A549 (cell line): Measurements from ENCODE around the gene MON1B. TPM values are rescaled to one million over a fixed set of nuclear protein-coding genes. Genes with fewer than 3 reads are reported as not detected.

Source experiments
- ATAC-seq, 2 experiments: fragments of 200-7000 bp in 1 of 2; fragments of >200 bp in 1 of 2; cut with Nextera tagmentation in 1 of 2; cut with Tn5 transposase in 1 of 2; 3 replicates each; pipeline versions ENCODE4 v1.8.0 to v1.9.1; 2018 to 2020; ENCODE audit warnings: mild to moderate bottlenecking in 1 of 2, moderate library complexity in 1 of 2
- CTCF ChIA-PET: fragments of 300-600 bp; sonication (Branson Sonifier 250); formaldehyde crosslinking; extraction: SDS; loops from one replicate; lab custom pipeline; 2021; ENCODE audit warnings: antibody characterized with exemption, inconsistent platforms; lab: Yijun Ruan, JAX
- POLR2A ChIA-PET: fragments of 350-600 bp; formaldehyde crosslinking; extraction: SDS; loops from one replicate; lab custom pipeline; 2021; ENCODE audit warnings: antibody characterized with exemption, inconsistent platforms; lab: Yijun Ruan, JAX
- DNase-seq, 2 experiments: peaks; one replicate each; pipeline versions ENCODE4 v3.0.0 to v3.0.0-alpha.2; 2011 to 2016; ENCODE audit warnings: low read depth in 1 of 2, low spot score in 1 of 2
- FAIRE-seq: peaks from 2 replicates; lab custom pipeline; 2011; peaks lifted over from hg19 to GRCh38; lab: Jason Lieb, UNC
- H3K27ac ChIP-seq, 2 experiments: fragments of >200 bp; sonication (Bioruptor Twin); formaldehyde crosslinking; 3 replicates each; pipeline ENCODE4 v1.5.1; 2016 to 2017
- H3K4me1 ChIP-seq: fragments of >200 bp; sonication (Bioruptor Twin); formaldehyde crosslinking; 3 replicates; pipeline ENCODE4 v1.6.1; 2016
- H3K4me2 ChIP-seq: fragments of >200 bp; sonication (Bioruptor Twin); formaldehyde crosslinking; 3 replicates; pipeline ENCODE4 v1.6.1; 2016
- H3K4me3 ChIP-seq: fragments of >200 bp; sonication (Bioruptor Twin); formaldehyde crosslinking; 3 replicates; pipeline ENCODE4 v1.5.1; 2016
- H3K9me3 ChIP-seq: fragments of >200 bp; sonication (Bioruptor Twin); formaldehyde crosslinking; 3 replicates; pipeline ENCODE4 v1.6.1; 2016
- CBX2 ChIP-seq: fragments of 200-600 bp; sonication (generic); IDR thresholded peaks from 2 replicates; pipeline ENCODE4 v1.6.1; 2016; ENCODE audit warnings: low read depth, mild to moderate bottlenecking, borderline replicate concordance
- E2F6 ChIP-seq: IDR thresholded peaks from 2 replicates; pipeline ENCODE4 v1.6.1; 2012; ENCODE audit warnings: low read depth, borderline replicate concordance
- EHMT2 ChIP-seq: fragments of 200-600 bp; sonication (generic); IDR thresholded peaks from 2 replicates; pipeline ENCODE4 v1.6.1; 2016; ENCODE audit warnings: antibody characterized with exemption, low read depth, mild to moderate bottlenecking, moderate library complexity
- ELK1 ChIP-seq: fragments of 150-350 bp; IDR thresholded peaks from 2 replicates; pipeline ENCODE4 v1.6.1; 2014; ENCODE audit warnings: low read depth, mild to moderate bottlenecking, low read length
- FOSB ChIP-seq: fragments of 250-450 bp; sonication (Bioruptor Pico); IDR thresholded peaks from 2 replicates; pipeline ENCODE4 v1.5.0; 2020; ENCODE audit warnings: mild to moderate bottlenecking, moderate library complexity
- FOXS1 ChIP-seq: fragments of 250-450 bp; sonication (Bioruptor Pico); IDR thresholded peaks from 2 replicates; pipeline ENCODE4 v1.5.0; 2020; ENCODE audit warnings: mild to moderate bottlenecking, moderate library complexity
- HDAC2 ChIP-seq: fragments of 200-600 bp; sonication (generic); IDR thresholded peaks from 2 replicates; pipeline ENCODE4 v1.6.1; 2016
- JUN ChIP-seq, 2 experiments: fragments of >200 bp; sonication (Bioruptor Twin); formaldehyde crosslinking; IDR thresholded peaks; 2 replicates in 1 of 2; 3 replicates in 1 of 2; pipeline ENCODE4 v1.6.1; 2016 to 2017
- JUNB ChIP-seq: fragments of >200 bp; sonication (Bioruptor Twin); formaldehyde crosslinking; IDR thresholded peaks from 2 replicates; pipeline ENCODE4 v1.6.1; 2016
- KDM5A ChIP-seq: fragments of 200-600 bp; sonication (generic); IDR thresholded peaks from 2 replicates; pipeline ENCODE4 v1.6.1; 2016; ENCODE audit warnings: antibody characterized with exemption, mild to moderate bottlenecking
- MAZ ChIP-seq: fragments of 150-350 bp; IDR thresholded peaks from 2 replicates; pipeline ENCODE4 v1.6.1; 2014; ENCODE audit warnings: antibody characterized with exemption, low read depth, low read length, borderline replicate concordance
- PHF8 ChIP-seq: fragments of 200-600 bp; sonication (generic); IDR thresholded peaks from 2 replicates; pipeline ENCODE4 v1.6.1; 2016; ENCODE audit warnings: low read depth, mild to moderate bottlenecking, antibody characterized with exemption, moderate library complexity, borderline replicate concordance
- POLR2AphosphoS2 ChIP-seq: conservative IDR thresholded peaks from 2 replicates; pipeline ENCODE4 v1.6.1; 2012; ENCODE audit warnings: low read length, improper control_type of control experiment, inconsistent platforms
- RAD21 ChIP-seq, 2 experiments: fragments of >200 bp in 1 of 2; sonication (Bioruptor Twin) in 1 of 2; formaldehyde crosslinking in 1 of 2; IDR thresholded peaks in 1 of 2; conservative IDR thresholded peaks in 1 of 2; 2 replicates in 1 of 2; 3 replicates in 1 of 2; pipeline ENCODE4 v1.6.1; 2012 to 2018; ENCODE audit warnings: inconsistent platforms in 1 of 2
- SREBF2 ChIP-seq: fragments of 450-650 bp; IDR thresholded peaks from 2 replicates; pipeline ENCODE4 v1.6.1; 2014; ENCODE audit warnings: mild to moderate bottlenecking, moderate library complexity
- TFCP2L1 ChIP-seq: fragments of 250-450 bp; sonication (Bioruptor Pico); IDR thresholded peaks from 2 replicates; pipeline ENCODE4 v1.5.0; 2021; ENCODE audit warnings: mild to moderate bottlenecking
- TP53 ChIP-seq: fragments of 250-450 bp; sonication (Bioruptor Pico); IDR thresholded peaks from 2 replicates; pipeline ENCODE4 v1.5.0; 2021; ENCODE audit warnings: mild to moderate bottlenecking, moderate library complexity
- ZC3H11A ChIP-seq: fragments of 450-650 bp; IDR thresholded peaks from 2 replicates; pipeline ENCODE4 v1.6.1; 2014; ENCODE audit warnings: antibody characterized with exemption, mild to moderate bottlenecking
- ZFP36 ChIP-seq: fragments of 450-650 bp; IDR thresholded peaks from 2 replicates; pipeline ENCODE4 v1.6.1; 2014; ENCODE audit warnings: borderline replicate concordance; ENCODE audit not compliant: partially characterized antibody
- ZNF302 ChIP-seq: fragments of 250-450 bp; sonication (Bioruptor Pico); IDR thresholded peaks from 2 replicates; pipeline ENCODE4 v1.9.0; 2021; ENCODE audit warnings: inconsistent platforms, mild to moderate bottlenecking, moderate library complexity
- WGBS: methylation state at CpG from one replicate; pipeline ENCODE4 v1.1.6; 2017; ENCODE audit errors: missing lambda C conversion rate; 5-methylcytosine and 5-hydroxymethylcytosine counted together
- polyA plus RNA-seq, 4 experiments: library from polyadenylated mRNA; depleted of rRNA in 3 of 4; stranded (reverse); fragments of >200 nt; fragmentation: RNase III in 1 of 4; extraction: RNeasy Plus Mini Kit Qiagen cat#74134 plus additional on column Dnase treatment in 1 of 4; gene quantifications; 2 replicates in 3 of 4; 3 replicates in 1 of 4; pipeline ENCODE4 v1.2.3, GENCODE V29; 2011 to 2017
- TF ChIP-seq, protein P1 (sequence below): IDR thresholded peaks from 2 replicates; pipeline ENCODE4 v1.6.1; 2012
- TF ChIP-seq, protein P2 (sequence below): fragments of >200 bp; sonication (Bioruptor Twin); formaldehyde crosslinking; IDR thresholded peaks from 3 replicates; pipeline ENCODE4 v1.6.1; 2016
- TF ChIP-seq, protein P3 (sequence below): fragments of 450-650 bp; IDR thresholded peaks from 2 replicates; pipeline ENCODE4 v1.6.1; 2014; ENCODE audit warnings: antibody characterized with exemption

Gene MON1B
- polyA plus RNA-seq, 2 of the 4 experiments (the other 2 are of a cell fraction) = 18.0 to 32.5 TPM

- peak overlapping the region; percentile 90 to 96 for H3K27ac ChIP-seq
- DNase-seq (peak in 1 of 2 experiments; percentile 47), FAIRE-seq (no peak), ATAC-seq (peak in 1 of 2 experiments; percentile 0; a peak in 2 of 6 replicates)
- peaks cover 14% of the 10 kb centered on the region; the same call in 2 of the 3 replicates for H3K4me1 ChIP-seq
- ChIA-PET POLR2A (interaction anchor here (1.0 to 2.1 kb wide), 4 partner anchors 13 to 97 kb away, joined by 3 to 14 read pairs (median 5); no protein-coding TSS in a partner anchor), CTCF (no interaction called here)
- TF ChIP-seq TP53 (CRISPR knock-in tag) (0 out of 2 replicates have a peak, but pooled peaks have one; percentile 41), TFCP2L1 (CRISPR knock-in tag) (0 out of 2 replicates have a peak, but pooled peaks have one; percentile 20), HDAC2 (no peak), FOXS1 (no peak), RAD21 (conservative IDR thresholded peaks at IDR 0.05 in 1 of 2, IDR thresholded peaks at IDR 0.05 in 1 of 2) (no peak), ELK1 (no peak), FOSB (0 out of 2 replicates have a peak, but pooled peaks have one; percentile 23), EHMT2 (no peak), POLR2AphosphoS2 (no peak), KDM5A (no peak), CBX2 (no peak), E2F6 (no peak), JUN (IDR thresholded peaks at IDR 0.05) (no peak), MAZ (no peak), SREBF2 (no peak), PHF8 (peak; percentile 92), ZNF302 (CRISPR knock-in tag) (no peak), ZFP36 (no peak), ZC3H11A (no peak), JUNB (no peak)
- TF ChIP-seq, protein P1, sequence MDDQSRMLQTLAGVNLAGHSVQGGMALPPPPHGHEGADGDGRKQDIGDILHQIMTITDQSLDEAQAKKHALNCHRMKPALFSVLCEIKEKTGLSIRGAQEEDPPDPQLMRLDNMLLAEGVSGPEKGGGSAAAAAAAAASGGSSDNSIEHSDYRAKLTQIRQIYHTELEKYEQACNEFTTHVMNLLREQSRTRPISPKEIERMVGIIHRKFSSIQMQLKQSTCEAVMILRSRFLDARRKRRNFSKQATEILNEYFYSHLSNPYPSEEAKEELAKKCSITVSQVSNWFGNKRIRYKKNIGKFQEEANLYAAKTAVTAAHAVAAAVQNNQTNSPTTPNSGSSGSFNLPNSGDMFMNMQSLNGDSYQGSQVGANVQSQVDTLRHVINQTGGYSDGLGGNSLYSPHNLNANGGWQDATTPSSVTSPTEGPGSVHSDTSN = no peak
- TF ChIP-seq, protein P2, sequence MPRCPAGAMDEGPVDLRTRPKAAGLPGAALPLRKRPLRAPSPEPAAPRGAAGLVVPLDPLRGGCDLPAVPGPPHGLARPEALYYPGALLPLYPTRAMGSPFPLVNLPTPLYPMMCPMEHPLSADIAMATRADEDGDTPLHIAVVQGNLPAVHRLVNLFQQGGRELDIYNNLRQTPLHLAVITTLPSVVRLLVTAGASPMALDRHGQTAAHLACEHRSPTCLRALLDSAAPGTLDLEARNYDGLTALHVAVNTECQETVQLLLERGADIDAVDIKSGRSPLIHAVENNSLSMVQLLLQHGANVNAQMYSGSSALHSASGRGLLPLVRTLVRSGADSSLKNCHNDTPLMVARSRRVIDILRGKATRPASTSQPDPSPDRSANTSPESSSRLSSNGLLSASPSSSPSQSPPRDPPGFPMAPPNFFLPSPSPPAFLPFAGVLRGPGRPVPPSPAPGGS = no peak
- TF ChIP-seq, protein P3, sequence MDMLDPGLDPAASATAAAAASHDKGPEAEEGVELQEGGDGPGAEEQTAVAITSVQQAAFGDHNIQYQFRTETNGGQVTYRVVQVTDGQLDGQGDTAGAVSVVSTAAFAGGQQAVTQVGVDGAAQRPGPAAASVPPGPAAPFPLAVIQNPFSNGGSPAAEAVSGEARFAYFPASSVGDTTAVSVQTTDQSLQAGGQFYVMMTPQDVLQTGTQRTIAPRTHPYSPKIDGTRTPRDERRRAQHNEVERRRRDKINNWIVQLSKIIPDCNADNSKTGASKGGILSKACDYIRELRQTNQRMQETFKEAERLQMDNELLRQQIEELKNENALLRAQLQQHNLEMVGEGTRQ = no peak
- TF ChIP-seq, all 56 proteins: peak for 4
- Histone ChIP-seq H3K9me3 (no peaks in the 10 kb centered on the region), H3K4me2 (peak overlapping the region; percentile 79), H3K4me3 (peak overlapping the region; percentile 94)
- WGBS = 2% methylated on average over 24 of the region's 24 CpGs
Observed at GRCh38 chr16:77191259-77191969, 424 bp downstream of the MON1B start.
